Keratinocyte (primary cell): Measurements from ENCODE around the gene DENND4B. TPM values are rescaled to one million over a fixed set of nuclear protein-coding genes. Genes with fewer than 3 reads are reported as not detected.

ENCODE experiments used
- DNase-seq: peaks from one replicate; pipeline ENCODE4 v3.0.0-alpha.2; 2011; ENCODE audit warnings: low read depth, missing footprints, low spot score
- FAIRE-seq: peaks from 2 replicates; lab custom pipeline; 2011; peaks lifted over from hg19 to GRCh38; lab: Jason Lieb, UNC
- H2AFZ ChIP-seq: 2 replicates; pipeline ENCODE4 v1.6.0; 2012; ENCODE audit warnings: low read length, control low read depth, inconsistent platforms; ENCODE audit not compliant: control insufficient read depth
- H3K27ac ChIP-seq: 2 replicates; pipeline ENCODE4 v1.5.1; 2011; ENCODE audit warnings: low read length; ENCODE audit not compliant: control insufficient read depth, insufficient read depth
- H3K27me3 ChIP-seq: 3 replicates; pipeline ENCODE4 v1.6.0; 2011; ENCODE audit warnings: low read length; ENCODE audit not compliant: control insufficient read depth, insufficient read depth; ENCODE audit errors: extremely low read depth
- H3K36me3 ChIP-seq, 2 experiments: 2 replicates in 1 of 2; 3 replicates in 1 of 2; pipeline ENCODE4 v1.5.1; 2011; ENCODE audit warnings: low read length in 2 of 2, mild to moderate bottlenecking in 1 of 2; ENCODE audit not compliant: control insufficient read depth in 2 of 2, insufficient read depth in 2 of 2; ENCODE audit errors: extremely low read depth in 1 of 2
- H3K4me1 ChIP-seq: 3 replicates; pipeline ENCODE4 v1.5.1; 2011; ENCODE audit warnings: low read length; ENCODE audit not compliant: control insufficient read depth, insufficient read depth; ENCODE audit errors: extremely low read depth
- H3K4me2 ChIP-seq: 3 replicates; pipeline ENCODE4 v1.6.0; 2011; ENCODE audit warnings: low read depth, low read length; ENCODE audit not compliant: control insufficient read depth, insufficient read depth; ENCODE audit errors: extremely low read depth
- H3K4me3 ChIP-seq, 3 experiments: fragments of 200-600 bp in 1 of 3; sonication (generic) in 1 of 3; 2 replicates in 2 of 3; 3 replicates in 1 of 3; pipeline ENCODE4 v1.5.1; 2011 to 2016; ENCODE audit warnings: low read length in 3 of 3, mild to moderate bottlenecking in 3 of 3, control low read depth in 2 of 3, inconsistent platforms in 1 of 3, low read depth in 1 of 3, mixed read lengths in 1 of 3, mixed run types in 1 of 3, moderate library complexity in 1 of 3; ENCODE audit not compliant: control insufficient read depth in 2 of 3, insufficient read depth in 2 of 3; ENCODE audit errors: extremely low read depth in 1 of 3
- H3K79me2 ChIP-seq: 2 replicates; pipeline ENCODE4 v1.6.0; 2012; ENCODE audit warnings: low read length; ENCODE audit not compliant: control insufficient read depth, insufficient read depth
- H3K9ac ChIP-seq: 3 replicates; pipeline ENCODE4 v1.6.0; 2011; ENCODE audit warnings: low read length; ENCODE audit not compliant: control insufficient read depth, insufficient read depth; ENCODE audit errors: extremely low read depth
- H3K9me1 ChIP-seq: 3 replicates; pipeline ENCODE4 v1.6.0; 2011; ENCODE audit warnings: low read length; ENCODE audit not compliant: control insufficient read depth, insufficient read depth; ENCODE audit errors: extremely low read depth
- H3K9me3 ChIP-seq: 2 replicates; pipeline ENCODE4 v1.5.1; 2012; ENCODE audit warnings: low read depth, low read length; ENCODE audit not compliant: control insufficient read depth
- H4K20me1 ChIP-seq: 3 replicates; pipeline ENCODE4 v1.6.0; 2011; ENCODE audit warnings: low read length; ENCODE audit not compliant: control insufficient read depth, insufficient read depth; ENCODE audit errors: extremely low read depth
- EZH2 ChIP-seq: IDR thresholded peaks from one replicate; pipeline ENCODE4 v1.6.1; 2012; ENCODE audit warnings: inconsistent platforms, mild to moderate bottlenecking, low read length, moderate library complexity
- dilution Hi-C: fragments of 300-500 bp; cut with MboI; formaldehyde crosslinking; loops from one replicate; pipeline ENCODE4 v1.7.0; 2020; ENCODE audit warnings: low sequenced_read_pairs; ENCODE audit not compliant: extremely low pct_ligation_motif_present
- polyA plus RNA-seq, 5 experiments: library from polyadenylated mRNA; depleted of rRNA in 3 of 5; stranded (reverse) in 3 of 5; stranded (forward) in 1 of 5; unstranded in 1 of 5; fragments of >200 nt; gene quantifications; 1 replicate in 1 of 5; 2 replicates in 3 of 5; 3 replicates in 1 of 5; pipeline versions ENCODE4 v1.2.1 to v1.2.3, GENCODE V29; 2011 to 2012; ENCODE audit warnings: missing spikeins in 2 of 5, low read depth in 1 of 5, low replicate concordance in 1 of 5
- TF ChIP-seq, protein P1 (sequence below), 3 experiments: IDR thresholded peaks in 1 of 3; conservative IDR thresholded peaks in 1 of 3; optimal IDR thresholded peaks in 1 of 3; 2 replicates in 2 of 3; 3 replicates in 1 of 3; pipeline versions ENCODE3 to v1.5.1; 2011; ENCODE audit warnings: low read length in 3 of 3, mild to moderate bottlenecking in 3 of 3, moderate library complexity in 2 of 3, control low read depth in 1 of 3, inconsistent platforms in 1 of 3; ENCODE audit not compliant: insufficient read depth in 2 of 3; ENCODE audit errors: extremely low read depth in 1 of 3

Gene DENND4B
- polyA plus RNA-seq, 1 donor (not counting 4 experiments of a cell fraction or from before 2014, with no cell fraction given): 7.9 TPM

DNA sequence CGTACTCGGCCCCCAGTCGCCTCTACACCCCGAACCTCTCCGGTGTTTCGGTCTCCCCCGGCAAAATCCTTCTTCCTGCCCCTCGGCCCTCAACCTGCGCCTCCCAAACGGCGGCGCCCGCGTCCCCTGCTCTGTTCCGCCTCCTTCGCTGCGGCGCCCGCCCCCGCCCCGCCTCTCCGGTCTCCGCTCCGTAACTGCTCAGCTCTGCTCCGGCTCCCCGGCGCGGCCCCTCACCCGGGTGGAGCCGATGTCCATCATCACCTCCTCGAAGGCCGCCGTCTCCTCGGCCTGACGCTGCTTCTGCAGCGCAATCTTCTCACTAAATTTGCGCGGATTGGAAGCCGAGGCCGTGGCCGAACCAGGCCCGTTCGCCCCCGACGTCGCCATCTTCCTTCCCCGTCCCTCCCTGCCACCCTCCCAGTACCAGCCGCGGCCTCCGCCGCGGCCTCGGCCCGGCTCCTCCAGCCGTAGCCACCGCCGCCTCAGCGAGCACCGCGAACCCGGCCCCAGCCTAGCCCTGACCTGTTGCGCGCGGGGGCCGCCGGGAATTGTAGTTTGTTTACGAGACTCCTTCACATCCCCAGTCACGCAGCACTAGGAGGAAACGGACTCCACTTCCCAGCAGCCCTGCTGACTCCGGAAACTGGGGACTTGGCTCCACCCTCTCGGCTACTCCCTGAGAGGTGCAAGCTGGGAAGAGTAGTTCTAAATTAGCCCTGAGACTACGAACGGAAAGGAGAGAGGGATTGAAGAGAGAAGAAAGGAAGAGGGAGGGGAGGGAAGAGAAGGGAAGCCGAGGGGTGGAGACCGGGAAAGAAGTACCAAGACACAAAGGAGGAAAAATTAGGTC is 11.8 kb upstream of the DENND4B start, which contains the start of gene CRTC2:
Gene CRTC2, minus strand, starts transcription at position 502 of the 850 bp plus-strand sequence. Its CDS starts 115 bp downstream, at position 387.
- H4K20me1 ChIP-seq: peaks cover 3% of the 10 kb centered on the region
- H3K27ac ChIP-seq: peak within 1 kb of the TSS; percentile 82
- peak within 1 kb of the TSS; percentile 91 for H3K9ac ChIP-seq
- H3K36me3 ChIP-seq: peaks cover 8 to 41% of the 10 kb centered on the region in 2 experiments
- peak within 1 kb of the TSS; percentile 92 to 99 (median 96) for H3K4me3 ChIP-seq
- FAIRE-seq (peak; percentile 69), DNase-seq (peak; percentile 96)
- peaks cover 73% of the 10 kb centered on the region for H3K79me2 ChIP-seq
- H2AFZ ChIP-seq: peak within 1 kb of the TSS; percentile 81
- no peaks in the 10 kb centered on the region for H3K9me1 ChIP-seq
- no peaks in the 10 kb centered on the region for H3K9me3 ChIP-seq
- dilution Hi-C loops: no loop called here
- no peaks in the 10 kb centered on the region for H3K27me3 ChIP-seq
- peaks cover 32% of the 10 kb centered on the region for H3K4me1 ChIP-seq
- H3K4me2 ChIP-seq: peak within 1 kb of the TSS; percentile 100
- TF ChIP-seq, protein P1, sequence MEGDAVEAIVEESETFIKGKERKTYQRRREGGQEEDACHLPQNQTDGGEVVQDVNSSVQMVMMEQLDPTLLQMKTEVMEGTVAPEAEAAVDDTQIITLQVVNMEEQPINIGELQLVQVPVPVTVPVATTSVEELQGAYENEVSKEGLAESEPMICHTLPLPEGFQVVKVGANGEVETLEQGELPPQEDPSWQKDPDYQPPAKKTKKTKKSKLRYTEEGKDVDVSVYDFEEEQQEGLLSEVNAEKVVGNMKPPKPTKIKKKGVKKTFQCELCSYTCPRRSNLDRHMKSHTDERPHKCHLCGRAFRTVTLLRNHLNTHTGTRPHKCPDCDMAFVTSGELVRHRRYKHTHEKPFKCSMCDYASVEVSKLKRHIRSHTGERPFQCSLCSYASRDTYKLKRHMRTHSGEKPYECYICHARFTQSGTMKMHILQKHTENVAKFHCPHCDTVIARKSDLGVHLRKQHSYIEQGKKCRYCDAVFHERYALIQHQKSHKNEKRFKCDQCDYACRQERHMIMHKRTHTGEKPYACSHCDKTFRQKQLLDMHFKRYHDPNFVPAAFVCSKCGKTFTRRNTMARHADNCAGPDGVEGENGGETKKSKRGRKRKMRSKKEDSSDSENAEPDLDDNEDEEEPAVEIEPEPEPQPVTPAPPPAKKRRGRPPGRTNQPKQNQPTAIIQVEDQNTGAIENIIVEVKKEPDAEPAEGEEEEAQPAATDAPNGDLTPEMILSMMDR (optimal IDR thresholded peaks at IDR 0.05 in 1 of 3, IDR thresholded peaks at IDR 0.05 in 1 of 3, conservative IDR thresholded peaks at IDR 0.05 in 1 of 3; ENCODE audit: extremely low read depth in 1 of 3, insufficient read depth in 2 of 3, low read length in 3 of 3): peak in 2 of 3 experiments; percentile 12 to 20
- no peak for TF ChIP-seq EZH2

DNA sequence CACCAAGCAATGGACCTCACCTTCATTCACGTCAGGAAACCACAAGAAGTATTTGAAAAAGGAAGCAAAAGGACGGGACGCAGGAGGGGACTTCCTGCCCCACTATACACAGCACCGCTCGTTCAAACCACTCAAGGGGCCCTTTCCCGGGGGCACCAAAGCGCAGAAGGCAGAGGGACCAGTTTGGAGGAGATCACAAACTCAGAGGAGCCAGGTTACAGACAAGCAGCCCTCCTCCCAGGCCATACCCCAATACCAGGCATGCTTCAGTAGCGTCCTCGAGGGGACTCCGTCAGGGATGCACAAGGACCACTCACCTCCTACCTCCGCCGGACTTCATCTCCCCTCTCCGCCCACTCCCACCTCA is 11.2 kb upstream of the DENND4B start:
- Histone ChIP-seq H3K9me3 (no peaks in the 10 kb centered on the region), H3K9ac (peak overlapping the region; percentile 91), H3K4me3 (peak overlapping the region; percentile 92 to 99 (median 96)), H3K27ac (peak overlapping the region; percentile 82), H3K9me1 (no peaks in the 10 kb centered on the region), H2AFZ (peak overlapping the region; percentile 71), H3K79me2 (peaks cover 71% of the 10 kb centered on the region), H3K4me2 (peak overlapping the region; percentile 100), H3K27me3 (no peaks in the 10 kb centered on the region), H3K4me1 (peaks cover 30% of the 10 kb centered on the region), H4K20me1 (peaks cover 3% of the 10 kb centered on the region), H3K36me3 (peaks cover 8 to 44% of the 10 kb centered on the region in 2 experiments)
- dilution Hi-C loops: no loop called here
- DNase-seq (no peak), FAIRE-seq (no peak)
- no peak for TF ChIP-seq EZH2
- TF ChIP-seq, protein P1 (optimal IDR thresholded peaks at IDR 0.05 in 1 of 3, IDR thresholded peaks at IDR 0.05 in 1 of 3, conservative IDR thresholded peaks at IDR 0.05 in 1 of 3; ENCODE audit: extremely low read depth in 1 of 3, insufficient read depth in 2 of 3, low read length in 3 of 3): no peak
